K562 (cell line): ENCODE data around the gene ZNF490. TPM values are rescaled to one million over a fixed set of nuclear protein-coding genes. Genes with fewer than 3 reads are reported as not detected.
A peak's percentile ranks its signal among the peaks of the same experiment; 100 is the strongest.

Experiments
- AFF1 ChIP-seq, 2 experiments: fragments of 450-650 bp; IDR thresholded peaks; 2 replicates each; pipeline ENCODE4 v1.6.1; 2018; ENCODE audit warnings: mild to moderate bottlenecking in 2 of 2, low read depth in 1 of 2; ENCODE audit not compliant: partially characterized antibody in 2 of 2
- BRD9 ChIP-seq: fragments of 450-650 bp; IDR thresholded peaks from 2 replicates; pipeline ENCODE4 v1.6.1; 2018; ENCODE audit warnings: low read depth; ENCODE audit not compliant: partially characterized antibody
- CBFA2T2 ChIP-seq: fragments of 450-650 bp; conservative IDR thresholded peaks from 2 replicates; pipeline ENCODE4 v1.6.1; 2017; ENCODE audit warnings: mild to moderate bottlenecking
- CEBPB ChIP-seq: fragments of 450-650 bp; IDR thresholded peaks from 2 replicates; pipeline ENCODE4 v1.6.1; 2016; ENCODE audit warnings: missing genetic modification characterization, missing compliant biosample characterization
- CREB1 ChIP-seq, 2 experiments: sonication (generic) in 1 of 2; formaldehyde crosslinking in 1 of 2; IDR thresholded peaks; 2 replicates each; pipeline versions ENCODE4 v1.6.1 to v1.8.0; 2012 to 2022; ENCODE audit warnings: inconsistent platforms in 1 of 2, mild to moderate bottlenecking in 1 of 2, missing genetic modification reagents in 1 of 2, moderate library complexity in 1 of 2
- GATA2 ChIP-seq: sonication (generic); formaldehyde crosslinking; IDR thresholded peaks from 2 replicates; pipeline ENCODE4 v1.4.0; 2020; ENCODE audit warnings: mild to moderate bottlenecking, missing genetic modification reagents
- KAT8 ChIP-seq: fragments of 450-650 bp; IDR thresholded peaks from 2 replicates; pipeline ENCODE4 v1.6.1; 2016; ENCODE audit warnings: low read depth, mild to moderate bottlenecking
- MED1 ChIP-seq: sonication (generic); formaldehyde crosslinking; IDR thresholded peaks from 2 replicates; pipeline ENCODE4 v1.8.1; 2023; ENCODE audit warnings: missing genetic modification reagents, borderline replicate concordance
- NBN ChIP-seq: fragments of 450-650 bp; IDR thresholded peaks from 2 replicates; pipeline ENCODE4 v1.6.1; 2016; ENCODE audit warnings: low read depth, mild to moderate bottlenecking
- RUNX1 ChIP-seq: sonication (generic); IDR thresholded peaks from 2 replicates; pipeline ENCODE4 v1.6.1; 2016; ENCODE audit warnings: antibody characterized with exemption, low read depth
- SMARCE1 ChIP-seq: fragments of 450-650 bp; IDR thresholded peaks from 2 replicates; pipeline ENCODE4 v1.7.1; 2016; ENCODE audit warnings: mild to moderate bottlenecking
- STAT5A ChIP-seq: IDR thresholded peaks from 2 replicates; pipeline ENCODE4 v1.6.1; 2012; ENCODE audit warnings: low read length, inconsistent platforms, borderline replicate concordance
- ZC3H4 ChIP-seq: sonication (generic); formaldehyde crosslinking; IDR thresholded peaks from 2 replicates; pipeline ENCODE4 v1.9.0; 2021; ENCODE audit warnings: missing genetic modification reagents, borderline replicate concordance
- ZFPM2 ChIP-seq: fragments of 250-450 bp; sonication (Bioruptor Pico); IDR thresholded peaks from 2 replicates; pipeline ENCODE4 v1.5.1; 2022; ENCODE audit warnings: mild to moderate bottlenecking
- ZNF644 ChIP-seq: fragments of 200-800 bp; sonication (Bioruptor generic); IDR thresholded peaks from 2 replicates; pipeline ENCODE4 v1.6.1; 2016; ENCODE audit warnings: low read depth, missing genetic modification characterization, missing compliant biosample characterization
- polyA plus RNA-seq, 8 experiments: library from polyadenylated mRNA; depleted of rRNA in 4 of 8; stranded (reverse) in 5 of 8; unstranded in 3 of 8; fragments of >200 nt; fragmentation: Nextera tagmentation in 2 of 8; fragmentation: Illumina TruSeq in 1 of 8; extraction: Ambion mirVana in 2 of 8; extraction: Trizol in 1 of 8; gene quantifications; 2 replicates each; pipeline versions ENCODE4 v1.2.1 to v1.2.3, GENCODE V29; 2011 to 2014; ENCODE audit warnings: inconsistent platforms in 1 of 8, missing spikeins in 1 of 8
- total RNA-seq, 7 experiments: library from RNA; depleted of rRNA in 6 of 7; stranded (reverse); fragments of >200 nt in 6 of 7; fragmentation: Illumina TruSeq in 2 of 7; extraction: Trizol in 2 of 7; gene quantifications; 2 replicates each; pipeline versions ENCODE4 v1.2.1 to v1.2.3, GENCODE V29; 2011 to 2021; ENCODE audit warnings: low replicate concordance in 1 of 7
- TF ChIP-seq, protein P1 (sequence below), 2 experiments: fragments of 450-650 bp in 1 of 2; sonication (generic) in 1 of 2; formaldehyde crosslinking in 1 of 2; IDR thresholded peaks in 1 of 2; conservative IDR thresholded peaks in 1 of 2; 2 replicates each; pipeline versions ENCODE4 v1.6.1 to v1.8.1; 2016 to 2023; ENCODE audit warnings: mild to moderate bottlenecking in 2 of 2, moderate library complexity in 2 of 2, inconsistent platforms in 1 of 2, missing genetic modification reagents in 1 of 2
- TF ChIP-seq, protein P2 (sequence below): fragments of 450-650 bp; IDR thresholded peaks from 2 replicates; pipeline ENCODE4 v1.6.1; 2014; ENCODE audit warnings: low read depth, mild to moderate bottlenecking, moderate library complexity, borderline replicate concordance
- TF ChIP-seq, protein P3 (sequence below): sonication (generic); formaldehyde crosslinking; IDR thresholded peaks from 2 replicates; pipeline ENCODE4 v1.8.0; 2023; ENCODE audit warnings: mild to moderate bottlenecking, missing genetic modification reagents

ZNF490 gene
- total and polyA plus RNA-seq, 9 of the 15 experiments (the other 6 are each of a cell fraction or from before 2014, with no cell fraction given), result 0.90 to 8.3 (median 4.4) TPM

GRCh38 chr19:12544401-12544876, 66.2 kb downstream of the ZNF490 start (continued):
- TF ChIP-seq, protein P1, sequence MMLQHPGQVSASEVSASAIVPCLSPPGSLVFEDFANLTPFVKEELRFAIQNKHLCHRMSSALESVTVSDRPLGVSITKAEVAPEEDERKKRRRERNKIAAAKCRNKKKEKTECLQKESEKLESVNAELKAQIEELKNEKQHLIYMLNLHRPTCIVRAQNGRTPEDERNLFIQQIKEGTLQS (IDR thresholded peaks at IDR 0.05), result peak; percentile 80; the same call in 1 of the 2 replicates
- TF ChIP-seq, protein P1 (CRISPR knock-in tag; conservative IDR thresholded peaks at IDR 0.05), result peak; percentile 75; the same call in 1 of the 2 replicates
- TF ChIP-seq CBFA2T2 (peak; percentile 97), AFF1 (IDR thresholded peaks at IDR 0.05; ENCODE audit: low read depth in 1 of 2, partially characterized antibody in 2 of 2) (peak in 1 of 2 experiments; percentile 65), KAT8 (no peak), ZFPM2 (no peak), NBN (peak; percentile 87), CEBPB (tag) (no peak), SMARCE1 (peak; percentile 97), RUNX1 (peak; percentile 83; the same call in 1 of the 2 replicates), ZNF644 (no peak; the same call in 1 of the 2 replicates), MED1 (CRISPR knock-in tag) (no peak), CREB1 (IDR thresholded peaks at IDR 0.05) (peak; percentile 36; the same call in 1 of the 2 replicates), CREB1 (CRISPR knock-in tag; IDR thresholded peaks at IDR 0.05) (no peak), GATA2 (CRISPR knock-in tag) (peak; percentile 96), BRD9 (no peak), STAT5A (peak; percentile 92), ZC3H4 (CRISPR knock-in tag) (no peak)
- TF ChIP-seq, protein P2, sequence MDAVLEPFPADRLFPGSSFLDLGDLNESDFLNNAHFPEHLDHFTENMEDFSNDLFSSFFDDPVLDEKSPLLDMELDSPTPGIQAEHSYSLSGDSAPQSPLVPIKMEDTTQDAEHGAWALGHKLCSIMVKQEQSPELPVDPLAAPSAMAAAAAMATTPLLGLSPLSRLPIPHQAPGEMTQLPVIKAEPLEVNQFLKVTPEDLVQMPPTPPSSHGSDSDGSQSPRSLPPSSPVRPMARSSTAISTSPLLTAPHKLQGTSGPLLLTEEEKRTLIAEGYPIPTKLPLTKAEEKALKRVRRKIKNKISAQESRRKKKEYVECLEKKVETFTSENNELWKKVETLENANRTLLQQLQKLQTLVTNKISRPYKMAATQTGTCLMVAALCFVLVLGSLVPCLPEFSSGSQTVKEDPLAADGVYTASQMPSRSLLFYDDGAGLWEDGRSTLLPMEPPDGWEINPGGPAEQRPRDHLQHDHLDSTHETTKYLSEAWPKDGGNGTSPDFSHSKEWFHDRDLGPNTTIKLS, result peak; percentile 59
- TF ChIP-seq, protein P3, sequence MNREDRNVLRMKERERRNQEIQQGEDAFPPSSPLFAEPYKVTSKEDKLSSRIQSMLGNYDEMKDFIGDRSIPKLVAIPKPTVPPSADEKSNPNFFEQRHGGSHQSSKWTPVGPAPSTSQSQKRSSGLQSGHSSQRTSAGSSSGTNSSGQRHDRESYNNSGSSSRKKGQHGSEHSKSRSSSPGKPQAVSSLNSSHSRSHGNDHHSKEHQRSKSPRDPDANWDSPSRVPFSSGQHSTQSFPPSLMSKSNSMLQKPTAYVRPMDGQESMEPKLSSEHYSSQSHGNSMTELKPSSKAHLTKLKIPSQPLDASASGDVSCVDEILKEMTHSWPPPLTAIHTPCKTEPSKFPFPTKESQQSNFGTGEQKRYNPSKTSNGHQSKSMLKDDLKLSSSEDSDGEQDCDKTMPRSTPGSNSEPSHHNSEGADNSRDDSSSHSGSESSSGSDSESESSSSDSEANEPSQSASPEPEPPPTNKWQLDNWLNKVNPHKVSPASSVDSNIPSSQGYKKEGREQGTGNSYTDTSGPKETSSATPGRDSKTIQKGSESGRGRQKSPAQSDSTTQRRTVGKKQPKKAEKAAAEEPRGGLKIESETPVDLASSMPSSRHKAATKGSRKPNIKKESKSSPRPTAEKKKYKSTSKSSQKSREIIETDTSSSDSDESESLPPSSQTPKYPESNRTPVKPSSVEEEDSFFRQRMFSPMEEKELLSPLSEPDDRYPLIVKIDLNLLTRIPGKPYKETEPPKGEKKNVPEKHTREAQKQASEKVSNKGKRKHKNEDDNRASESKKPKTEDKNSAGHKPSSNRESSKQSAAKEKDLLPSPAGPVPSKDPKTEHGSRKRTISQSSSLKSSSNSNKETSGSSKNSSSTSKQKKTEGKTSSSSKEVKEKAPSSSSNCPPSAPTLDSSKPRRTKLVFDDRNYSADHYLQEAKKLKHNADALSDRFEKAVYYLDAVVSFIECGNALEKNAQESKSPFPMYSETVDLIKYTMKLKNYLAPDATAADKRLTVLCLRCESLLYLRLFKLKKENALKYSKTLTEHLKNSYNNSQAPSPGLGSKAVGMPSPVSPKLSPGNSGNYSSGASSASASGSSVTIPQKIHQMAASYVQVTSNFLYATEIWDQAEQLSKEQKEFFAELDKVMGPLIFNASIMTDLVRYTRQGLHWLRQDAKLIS (CRISPR knock-in tag), result 0 out of 2 replicates have a peak, but pooled peaks have one; percentile 19
